ENCODE measurements around the gene CACNA2D3.

DNA sequence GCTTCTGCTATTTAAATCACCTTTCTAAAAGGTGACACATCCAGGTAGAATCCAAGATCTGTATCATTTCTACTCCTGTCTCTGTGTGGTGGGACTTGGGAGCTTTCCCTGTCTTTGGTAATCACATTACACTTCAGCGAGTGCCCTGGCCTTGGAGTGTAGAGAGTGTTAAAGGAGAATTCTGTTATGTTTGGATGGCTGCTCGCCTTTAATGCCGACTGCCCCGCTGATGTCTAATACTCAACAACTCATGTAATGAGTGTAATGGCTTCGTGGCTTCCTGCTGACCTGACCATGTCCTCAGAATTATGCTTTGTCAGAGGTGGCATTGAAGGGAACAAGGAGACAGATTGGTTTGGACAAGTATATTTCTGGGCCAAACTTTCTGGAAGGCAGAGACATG, 871.8 kb downstream of the CACNA2D3 start:
- TF ChIP-seq, protein P1, sequence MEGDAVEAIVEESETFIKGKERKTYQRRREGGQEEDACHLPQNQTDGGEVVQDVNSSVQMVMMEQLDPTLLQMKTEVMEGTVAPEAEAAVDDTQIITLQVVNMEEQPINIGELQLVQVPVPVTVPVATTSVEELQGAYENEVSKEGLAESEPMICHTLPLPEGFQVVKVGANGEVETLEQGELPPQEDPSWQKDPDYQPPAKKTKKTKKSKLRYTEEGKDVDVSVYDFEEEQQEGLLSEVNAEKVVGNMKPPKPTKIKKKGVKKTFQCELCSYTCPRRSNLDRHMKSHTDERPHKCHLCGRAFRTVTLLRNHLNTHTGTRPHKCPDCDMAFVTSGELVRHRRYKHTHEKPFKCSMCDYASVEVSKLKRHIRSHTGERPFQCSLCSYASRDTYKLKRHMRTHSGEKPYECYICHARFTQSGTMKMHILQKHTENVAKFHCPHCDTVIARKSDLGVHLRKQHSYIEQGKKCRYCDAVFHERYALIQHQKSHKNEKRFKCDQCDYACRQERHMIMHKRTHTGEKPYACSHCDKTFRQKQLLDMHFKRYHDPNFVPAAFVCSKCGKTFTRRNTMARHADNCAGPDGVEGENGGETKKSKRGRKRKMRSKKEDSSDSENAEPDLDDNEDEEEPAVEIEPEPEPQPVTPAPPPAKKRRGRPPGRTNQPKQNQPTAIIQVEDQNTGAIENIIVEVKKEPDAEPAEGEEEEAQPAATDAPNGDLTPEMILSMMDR (IDR thresholded peaks at IDR 0.05) = no peak
- TF ChIP-seq POLR2AphosphoS5 (IDR thresholded peaks at IDR 0.05; ENCODE audit: insufficient read depth in 1 of 2, low read depth in 1 of 2) (no peak), POLR2A (IDR thresholded peaks at IDR 0.05) (no peak)
